H1 (cell line): ENCODE measurements around the gene SH3D19. TPM values are rescaled to one million over a fixed set of nuclear protein-coding genes. Genes with fewer than 3 reads are reported as not detected.

Experiments used
- CTCF ChIA-PET: fragments of 300-600 bp; sonication (Branson Sonifier 250); formaldehyde crosslinking; loops from one replicate; lab custom pipeline; 2021; ENCODE audit not compliant: partially characterized antibody; lab: Charles Lee
- POLR2A ChIA-PET: fragments of 300-600 bp; sonication (Branson Sonifier 250); formaldehyde crosslinking; loops from one replicate; lab custom pipeline; 2021; ENCODE audit warnings: inconsistent platforms; ENCODE audit not compliant: partially characterized antibody; lab: Charles Lee
- DNase-seq, 2 experiments: peaks; one replicate each; pipeline versions ENCODE4 v3.0.0 to v3.0.0-alpha.2; 2010 to 2022; ENCODE audit warnings: low spot score in 2 of 2, low read depth in 1 of 2, mixed read lengths in 1 of 2
- FAIRE-seq: peaks from 2 replicates; lab custom pipeline; 2011; peaks lifted over from hg19 to GRCh38; lab: Jason Lieb, UNC
- H2AFZ ChIP-seq: 2 replicates; pipeline ENCODE4 v1.8.1; 2012; ENCODE audit warnings: low read length, inconsistent platforms
- H2AK5ac ChIP-seq: 2 replicates; pipeline ENCODE4 v1.6.1; 2013; ENCODE audit warnings: low read depth, low read length
- H2BK120ac ChIP-seq: replicated peaks from 2 replicates; pipeline ENCODE3; 2013; ENCODE audit warnings: low read depth, low read length, inconsistent platforms
- H2BK12ac ChIP-seq: 2 replicates; pipeline ENCODE4 v1.6.1; 2013; ENCODE audit warnings: low read depth, low read length
- H2BK15ac ChIP-seq: 2 replicates; pipeline ENCODE4 v1.6.1; 2013; ENCODE audit warnings: low read length
- H2BK20ac ChIP-seq: 2 replicates; pipeline ENCODE4 v1.6.1; 2013; ENCODE audit warnings: low read length
- H2BK5ac ChIP-seq: 2 replicates; pipeline ENCODE4 v1.6.1; 2013; ENCODE audit warnings: low read depth, low read length
- H3K14ac ChIP-seq: 2 replicates; pipeline ENCODE4 v1.6.1; 2013; ENCODE audit warnings: inconsistent platforms; ENCODE audit not compliant: insufficient read length
- H3K18ac ChIP-seq: 2 replicates; pipeline ENCODE4 v1.6.1; 2013; ENCODE audit warnings: low read length; ENCODE audit errors: extremely low read depth
- H3K23ac ChIP-seq: 2 replicates; pipeline ENCODE4 v1.6.1; 2013; ENCODE audit warnings: inconsistent platforms; ENCODE audit not compliant: insufficient read length
- H3K23me2 ChIP-seq: 2 replicates; pipeline ENCODE4 v1.6.1; 2013; ENCODE audit warnings: low read depth, low read length
- H3K27ac ChIP-seq: 2 replicates; pipeline ENCODE4 v1.6.1; 2011; ENCODE audit warnings: low read depth, low read length, inconsistent platforms
- H3K27me3 ChIP-seq, 4 experiments: replicated peaks in 1 of 4; 1 replicate in 1 of 4; 2 replicates in 3 of 4; pipeline versions ENCODE4 v1.6.1 to v1.8.1; 2011 to 2013; ENCODE audit warnings: low read length in 3 of 4, mild to moderate bottlenecking in 3 of 4, inconsistent platforms in 2 of 4, mixed read lengths in 2 of 4, moderate library complexity in 1 of 4; ENCODE audit not compliant: control insufficient read depth in 3 of 4, insufficient read depth in 3 of 4; ENCODE audit errors: extremely low read depth in 1 of 4
- H3K36me3 ChIP-seq, 4 experiments: 2 replicates each; pipeline versions ENCODE4 v1.6.1 to v1.8.1; 2011 to 2013; ENCODE audit warnings: mild to moderate bottlenecking in 4 of 4, low read length in 3 of 4, moderate library complexity in 2 of 4, control low read depth in 1 of 4, inconsistent platforms in 1 of 4; ENCODE audit not compliant: insufficient read depth in 4 of 4, control insufficient read depth in 2 of 4
- H3K4ac ChIP-seq: replicated peaks from 2 replicates; pipeline ENCODE3; 2013; ENCODE audit warnings: low read length, low read depth, mixed read lengths, inconsistent platforms; ENCODE audit not compliant: insufficient read length
- H3K4me1 ChIP-seq, 4 experiments: replicated peaks in 1 of 4; 1 replicate in 1 of 4; 2 replicates in 3 of 4; pipeline versions ENCODE4 v1.6.1 to v1.8.1; 2011 to 2013; ENCODE audit warnings: low read length in 3 of 4, inconsistent platforms in 2 of 4, mixed read lengths in 1 of 4; ENCODE audit not compliant: insufficient read depth in 4 of 4, control insufficient read depth in 3 of 4
- H3K4me2 ChIP-seq, 2 experiments: 2 replicates each; pipeline versions ENCODE4 v1.6.1 to v1.8.1; 2011 to 2013; ENCODE audit warnings: low read depth in 2 of 2, low read length in 2 of 2, control low read depth in 1 of 2, inconsistent platforms in 1 of 2, mild to moderate bottlenecking in 1 of 2; ENCODE audit not compliant: insufficient read depth in 1 of 2
- H3K4me3 ChIP-seq, 4 experiments: fragments of 200-600, 300-600 bp in 1 of 4; sonication (generic), shearing (Covaris generic), sonication (Bioruptor Twin) in 1 of 4; 2 replicates each; pipeline versions ENCODE4 v1.5.1 to v1.8.1; 2011 to 2016; ENCODE audit warnings: low read length in 4 of 4, low read depth in 3 of 4, control low read depth in 2 of 4, inconsistent platforms in 2 of 4, mild to moderate bottlenecking in 2 of 4, mixed read lengths in 1 of 4, moderate library complexity in 1 of 4; ENCODE audit not compliant: insufficient read depth in 2 of 4; ENCODE audit errors: extremely low read depth in 1 of 4
- H3K56ac ChIP-seq: replicated peaks from 2 replicates; pipeline ENCODE3; 2013; ENCODE audit warnings: low read depth, mild to moderate bottlenecking, mixed read lengths, low read length, inconsistent platforms; ENCODE audit not compliant: insufficient read length
- H3K79me1 ChIP-seq: 2 replicates; pipeline ENCODE4 v1.6.1; 2013; ENCODE audit warnings: low read depth, low read length, control low read depth
- H3K79me2 ChIP-seq, 2 experiments: 2 replicates each; pipeline versions ENCODE4 v1.6.1 to v1.8.1; 2012 to 2013; ENCODE audit warnings: low read length in 2 of 2, mild to moderate bottlenecking in 2 of 2, inconsistent platforms in 1 of 2; ENCODE audit not compliant: insufficient read depth in 2 of 2, control insufficient read depth in 1 of 2
- H3K9ac ChIP-seq, 4 experiments: replicated peaks in 1 of 4; 1 replicate in 1 of 4; 2 replicates in 3 of 4; pipeline versions ENCODE4 v1.6.1 to v1.8.1; 2011 to 2013; ENCODE audit warnings: low read depth in 3 of 4, low read length in 3 of 4, control low read depth in 2 of 4, mild to moderate bottlenecking in 2 of 4, moderate library complexity in 2 of 4, inconsistent platforms in 1 of 4; ENCODE audit errors: extremely low read depth in 1 of 4
- H3K9me3 ChIP-seq, 2 experiments: 2 replicates each; pipeline versions ENCODE4 v1.6.1 to v1.8.1; 2012 to 2013; ENCODE audit warnings: mild to moderate bottlenecking in 2 of 2, moderate library complexity in 2 of 2, control low read depth in 1 of 2, inconsistent platforms in 1 of 2, low read depth in 1 of 2, low read length in 1 of 2, mixed read lengths in 1 of 2; ENCODE audit not compliant: insufficient read depth in 2 of 2
- H4K20me1 ChIP-seq, 2 experiments: replicated peaks in 1 of 2; 2 replicates each; pipeline versions ENCODE3 to v1.8.1; 2011 to 2013; ENCODE audit warnings: inconsistent platforms in 2 of 2, low read length in 2 of 2, mild to moderate bottlenecking in 1 of 2; ENCODE audit not compliant: insufficient read depth in 2 of 2, control insufficient read depth in 1 of 2
- H4K5ac ChIP-seq: 2 replicates; pipeline ENCODE4 v1.6.1; 2013; ENCODE audit warnings: low read length, low read depth, mixed read lengths, inconsistent platforms; ENCODE audit not compliant: insufficient read length
- H4K8ac ChIP-seq: 2 replicates; pipeline ENCODE4 v1.8.0; 2013; ENCODE audit warnings: mild to moderate bottlenecking, moderate library complexity, low read length, inconsistent platforms; ENCODE audit not compliant: insufficient read depth; ENCODE audit errors: extremely low read depth
- H4K91ac ChIP-seq: replicated peaks from 2 replicates; pipeline ENCODE3; 2013; ENCODE audit warnings: low read length, mixed read lengths, inconsistent platforms; ENCODE audit not compliant: insufficient read length
- CBX5 ChIP-seq: fragments of 300-800, 300-1000 bp; sonication (generic); IDR thresholded peaks from 2 replicates; pipeline ENCODE4 v1.7.1; 2016; ENCODE audit warnings: antibody characterized with exemption, low read length, low read depth
- CEBPB ChIP-seq: IDR thresholded peaks from 2 replicates; pipeline ENCODE4 v1.6.1; 2012; ENCODE audit warnings: low read depth, low read length
- NRF1 ChIP-seq: IDR thresholded peaks from 2 replicates; pipeline ENCODE4 v1.6.1; 2011; ENCODE audit warnings: mild to moderate bottlenecking, low read depth, low read length, improper control_type of control experiment
- SP2 ChIP-seq: IDR thresholded peaks from 2 replicates; pipeline ENCODE4 v1.6.1; 2012; ENCODE audit warnings: mild to moderate bottlenecking, low read length, inconsistent platforms
- SRF ChIP-seq: IDR thresholded peaks from 2 replicates; pipeline ENCODE4 v1.6.1; 2011; ENCODE audit warnings: mild to moderate bottlenecking, low read depth, low read length, moderate library complexity
- TBP ChIP-seq: IDR thresholded peaks from 2 replicates; pipeline ENCODE4 v1.6.1; 2011; ENCODE audit warnings: low read depth, low read length, improper control_type of control experiment
- TCF12 ChIP-seq: IDR thresholded peaks from 2 replicates; pipeline ENCODE4 v1.6.1; 2011; ENCODE audit warnings: low read depth, mild to moderate bottlenecking, low read length
- WGBS, 2 experiments: shearing (Covaris generic) in 1 of 2; methylation state at CpG; one replicate each; pipeline versions ENCODE4 v1.1.6 to v1.1.7; 2013 to 2015; ENCODE audit warnings: low lambda C conversion rate in 2 of 2, mixed read lengths in 2 of 2, inconsistent platforms in 1 of 2, low coverage in 1 of 2, missing lambda C conversion rate in 1 of 2; ENCODE audit not compliant: insufficient replicate concordance in 2 of 2, insufficient coverage in 1 of 2, insufficient read length in 1 of 2; ENCODE audit errors: extremely low coverage in 1 of 2, missing lambda C conversion rate in 1 of 2; 5-methylcytosine and 5-hydroxymethylcytosine counted together
- polyA plus RNA-seq, 7 experiments: library from polyadenylated mRNA; depleted of rRNA in 3 of 7; stranded (reverse) in 5 of 7; unstranded in 2 of 7; fragments of >200 nt in 5 of 7; fragments of 200-250 nt in 2 of 7; gene quantifications; 1 replicate in 5 of 7; 2 replicates in 1 of 7; 4 replicates in 1 of 7; pipeline versions ENCODE4 v1.2.1 to v1.2.3, GENCODE V29; 2011 to 2013; ENCODE audit warnings: missing spikeins in 2 of 7, mixed read lengths in 2 of 7
- total RNA-seq: library from RNA; stranded (reverse); fragmentation: NEBNext Ultra II Directional; extraction: Animal tissue kit (Norgen Biotek cat#: 25700); gene quantifications from 2 replicates; pipeline ENCODE4 v1.2.1, GENCODE V29; 2021

Gene SH3D19
- total and polyA plus RNA-seq, 2 of the 8 experiments (the other 6 are each of a cell fraction or from before 2014, with no cell fraction given), result 11.7 to 51.3 TPM

DNA sequence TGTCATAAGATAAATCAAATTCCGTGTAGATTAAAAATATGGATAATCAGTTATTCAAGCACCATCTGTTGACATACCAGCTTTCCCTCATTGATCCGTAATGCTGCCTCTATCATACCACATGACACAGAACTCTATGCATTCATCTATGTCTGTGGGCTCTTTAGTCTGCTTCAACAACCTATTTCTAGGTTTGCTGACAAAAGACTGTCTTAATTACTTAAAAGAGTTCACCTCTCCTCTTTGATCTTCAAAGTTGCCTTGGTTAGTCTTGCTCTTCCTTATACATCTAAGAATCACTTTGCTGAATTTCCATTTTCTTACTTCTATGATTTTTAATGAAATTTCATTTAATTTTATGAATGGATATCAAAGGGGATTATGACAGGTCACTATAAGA lies 105.5 kb downstream of the SH3D19 start:
- H3K4me3 ChIP-seq, result no peak overlapping the region
- WGBS, 2 experiments, result 88% methylated on average over 2 of the region's 2 CpGs; no CpG with 5 or more reads in 1 of the 2 experiments
- H3K9me3 ChIP-seq, result no peaks in the 10 kb centered on the region
- POLR2A ChIA-PET, result no interaction called here
- CTCF ChIA-PET, result interaction anchor here (1.1 kb wide), 1 partner anchor 24 kb away, joined by 3 read pairs; no protein-coding TSS in a partner anchor
- H3K79me1 ChIP-seq, result no peaks in the 10 kb centered on the region
- no peak overlapping the region for H3K56ac ChIP-seq
- H3K9ac ChIP-seq, result no peak overlapping the region
- no peak overlapping the region for H3K18ac ChIP-seq
- TF ChIP-seq CBX5 (no peak), TBP (no peak), TCF12 (no peak), SRF (no peak), NRF1 (no peak), CEBPB (no peak), SP2 (no peak)
- H3K4ac ChIP-seq, result no peak overlapping the region
- peaks cover 0 to 8% (median 0%) of the 10 kb centered on the region in 4 experiments; a peak in 2 of 8 replicates for H3K36me3 ChIP-seq
- H3K79me2 ChIP-seq, result no peaks in the 10 kb centered on the region
- no peak for FAIRE-seq
- no peak overlapping the region for H2BK12ac ChIP-seq
- no peak overlapping the region for H2AK5ac ChIP-seq
- no peaks in the 10 kb centered on the region for H3K27me3 ChIP-seq
- no peak overlapping the region for H2BK15ac ChIP-seq
- no peak overlapping the region for H4K5ac ChIP-seq
- no peaks in the 10 kb centered on the region for H4K20me1 ChIP-seq
- H2BK5ac ChIP-seq, result no peak overlapping the region
- H2BK120ac ChIP-seq, result no peak overlapping the region
- H3K4me2 ChIP-seq, result no peak overlapping the region
- H4K91ac ChIP-seq, result no peak overlapping the region
- no peak overlapping the region for H3K23ac ChIP-seq
- no peak overlapping the region for H4K8ac ChIP-seq
- H3K23me2 ChIP-seq, result no peaks in the 10 kb centered on the region
- H2BK20ac ChIP-seq, result no peak overlapping the region
- no peak overlapping the region for H3K27ac ChIP-seq
- H3K14ac ChIP-seq, result no peak overlapping the region
- H2AFZ ChIP-seq, result no peak overlapping the region
- DNase-seq, result no peak
- peaks cover 0 to 2% (median 0%) of the 10 kb centered on the region in 4 experiments; a peak in 1 of 7 replicates for H3K4me1 ChIP-seq
